Measurements from ENCODE around the gene KRTAP4-8.

- no peak for TF ChIP-seq CTCF (IDR thresholded peaks at IDR 0.05; ENCODE audit: control extremely low read depth in 1 of 3, insufficient read depth in 1 of 3, low read depth in 1 of 3, low read length in 3 of 3)
- TF ChIP-seq RFX5 (IDR thresholded peaks at IDR 0.05; ENCODE audit: borderline replicate concordance, low read depth, low read length), result no peak
- TF ChIP-seq USF2 (IDR thresholded peaks at IDR 0.05; ENCODE audit: low read length), result no peak
- TF ChIP-seq TCF12 (IDR thresholded peaks at IDR 0.05; ENCODE audit: low read depth, low read length), result no peak
- no peak for TF ChIP-seq CBX8 (IDR thresholded peaks at IDR 0.05; ENCODE audit: borderline replicate concordance, low read depth, low read length)
- no peak for TF ChIP-seq GABPA (IDR thresholded peaks at IDR 0.05; ENCODE audit: borderline replicate concordance, insufficient read depth, low read length)
- no peak for TF ChIP-seq POLR2AphosphoS5 (IDR thresholded peaks at IDR 0.05; ENCODE audit: low read depth, low read length)
- TF ChIP-seq JUND (IDR thresholded peaks at IDR 0.05; ENCODE audit: low read length), result no peak
- TF ChIP-seq RAD21 (IDR thresholded peaks at IDR 0.05 in 1 of 2, conservative IDR thresholded peaks at IDR 0.05 in 1 of 2; ENCODE audit: low read depth in 2 of 2, low read length in 2 of 2), result no peak
- no peak for TF ChIP-seq EP300 (IDR thresholded peaks at IDR 0.05; ENCODE audit: borderline replicate concordance in 1 of 2, low read depth in 2 of 2, low read length in 2 of 2)
- no peak for TF ChIP-seq POLR2A (IDR thresholded peaks at IDR 0.05; ENCODE audit: control extremely low read depth in 1 of 2, low read depth in 2 of 2, low read length in 2 of 2)
- TF ChIP-seq YY1 (IDR thresholded peaks at IDR 0.05; ENCODE audit: low read depth, low read length), result no peak
- no peak for TF ChIP-seq EZH2 (IDR thresholded peaks at IDR 0.05; ENCODE audit: low read depth, low read length, severe bottlenecking)
Observed at GRCh38 chr17:41107941-41108450, 10.1 kb upstream of the KRTAP4-8 start.
